Activated effector memory CD4-positive, alpha-beta T cell treated with Interleukin-2 at 50 U/mL for 16 hours (primary cell): ENCODE results near the gene DSC1.
"Not testable (repeated sequence)": the region's sequence is repeated elsewhere in the genome, so short reads cannot be mapped to it uniquely, and the experiment has no call there.

ENCODE experiments used
- DNase-seq: peaks from one replicate; pipeline ENCODE4 v3.0.0-alpha.2; 2020

Gene DSC1, protein sequence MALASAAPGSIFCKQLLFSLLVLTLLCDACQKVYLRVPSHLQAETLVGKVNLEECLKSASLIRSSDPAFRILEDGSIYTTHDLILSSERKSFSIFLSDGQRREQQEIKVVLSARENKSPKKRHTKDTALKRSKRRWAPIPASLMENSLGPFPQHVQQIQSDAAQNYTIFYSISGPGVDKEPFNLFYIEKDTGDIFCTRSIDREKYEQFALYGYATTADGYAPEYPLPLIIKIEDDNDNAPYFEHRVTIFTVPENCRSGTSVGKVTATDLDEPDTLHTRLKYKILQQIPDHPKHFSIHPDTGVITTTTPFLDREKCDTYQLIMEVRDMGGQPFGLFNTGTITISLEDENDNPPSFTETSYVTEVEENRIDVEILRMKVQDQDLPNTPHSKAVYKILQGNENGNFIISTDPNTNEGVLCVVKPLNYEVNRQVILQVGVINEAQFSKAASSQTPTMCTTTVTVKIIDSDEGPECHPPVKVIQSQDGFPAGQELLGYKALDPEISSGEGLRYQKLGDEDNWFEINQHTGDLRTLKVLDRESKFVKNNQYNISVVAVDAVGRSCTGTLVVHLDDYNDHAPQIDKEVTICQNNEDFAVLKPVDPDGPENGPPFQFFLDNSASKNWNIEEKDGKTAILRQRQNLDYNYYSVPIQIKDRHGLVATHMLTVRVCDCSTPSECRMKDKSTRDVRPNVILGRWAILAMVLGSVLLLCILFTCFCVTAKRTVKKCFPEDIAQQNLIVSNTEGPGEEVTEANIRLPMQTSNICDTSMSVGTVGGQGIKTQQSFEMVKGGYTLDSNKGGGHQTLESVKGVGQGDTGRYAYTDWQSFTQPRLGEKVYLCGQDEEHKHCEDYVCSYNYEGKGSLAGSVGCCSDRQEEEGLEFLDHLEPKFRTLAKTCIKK

DNA sequence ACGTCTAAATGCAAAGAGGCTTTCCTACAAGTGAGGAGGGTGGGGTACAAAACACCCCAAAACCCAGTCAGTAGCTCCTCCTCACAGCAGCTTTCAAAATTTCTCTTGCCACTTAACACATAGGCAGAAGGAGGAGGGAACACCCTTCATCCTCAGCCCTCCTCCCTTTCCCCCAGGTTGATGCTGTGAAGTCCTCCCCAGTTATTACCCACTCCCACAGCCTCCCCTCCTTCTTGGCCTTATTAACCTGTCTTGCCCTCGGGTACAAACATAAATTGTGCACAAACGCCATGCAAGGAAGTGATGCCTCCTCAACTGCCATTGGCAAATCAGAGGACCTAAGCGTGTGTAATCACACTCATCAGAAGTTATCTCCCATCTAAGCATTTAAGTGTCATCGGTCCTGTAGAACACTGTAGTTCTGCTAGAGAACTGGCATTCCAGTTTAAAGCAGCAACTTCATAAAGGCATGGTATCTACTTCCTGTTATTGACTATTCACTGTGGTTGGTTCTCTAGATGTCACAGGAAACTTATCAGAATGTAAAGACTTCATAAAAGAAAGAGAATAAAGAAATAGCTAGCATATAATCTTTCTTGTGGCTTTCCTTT lies at the start of gene DSC1:
Gene DSC1, minus strand, starts transcription at position 32 of the 611 bp plus-strand sequence. CDS start 262 bp downstream, outside the sequence.
- no peak for DNase-seq

DNA sequence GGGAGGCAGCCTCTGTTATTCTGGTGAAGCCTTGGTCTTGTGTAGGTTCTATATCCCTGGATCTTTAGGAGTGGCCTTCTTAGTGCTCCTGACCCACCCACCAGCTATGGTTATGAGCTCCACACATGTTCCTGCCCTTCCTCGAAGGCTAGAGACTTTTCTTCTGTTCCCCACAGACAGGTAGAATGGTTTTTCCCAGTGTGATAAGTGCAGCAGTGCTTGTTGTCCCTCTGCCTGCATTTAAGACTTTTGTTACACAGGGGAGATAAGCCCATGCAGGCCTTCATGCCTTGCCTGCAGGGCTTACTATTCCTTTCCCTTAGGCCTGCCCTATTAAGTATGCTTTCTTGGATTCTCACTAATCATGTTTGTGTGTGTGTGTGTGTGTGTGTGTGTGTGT lies 48.4 kb upstream of the DSC1 start:
- DNase-seq: no peak

DNA sequence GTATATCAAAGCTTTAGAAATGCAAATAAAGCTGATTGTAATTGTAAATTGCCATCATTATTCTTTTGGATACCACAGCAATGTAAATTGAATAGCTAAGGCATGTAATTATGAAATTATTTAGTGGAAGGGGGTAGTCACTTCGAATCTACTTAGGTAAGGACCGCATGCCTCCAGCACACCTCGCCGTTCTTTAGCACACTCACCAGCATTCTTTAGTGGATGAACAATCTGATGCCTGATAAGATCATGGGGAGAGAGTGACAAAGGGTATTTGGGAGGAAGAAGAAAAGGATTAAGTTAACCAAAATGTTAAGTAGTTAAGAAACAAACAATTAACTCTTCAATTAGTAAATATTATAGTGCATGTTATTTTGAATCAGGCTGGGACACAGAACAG lies 46.4 kb upstream of the DSC1 start:
- no peak for DNase-seq

DNA sequence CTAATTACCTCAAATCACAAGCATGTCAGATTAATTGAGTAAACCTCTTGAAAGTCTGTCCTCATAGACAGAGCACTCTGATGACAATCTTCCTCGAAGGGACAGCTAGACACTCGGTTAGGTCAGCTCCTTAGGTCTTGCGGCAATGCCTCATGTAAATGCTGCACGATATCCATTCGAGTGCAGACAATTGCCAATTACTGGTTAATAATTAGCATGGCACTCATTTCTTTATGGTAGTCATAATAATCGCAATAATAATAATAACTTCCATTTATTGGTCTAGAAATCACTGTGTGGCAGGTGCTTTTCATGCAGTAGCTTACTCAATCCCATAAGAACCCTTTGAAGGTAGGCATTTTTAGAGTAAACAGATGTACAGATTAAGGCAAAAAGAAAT lies 44.7 kb upstream of the DSC1 start:
- no peak for DNase-seq

DNA sequence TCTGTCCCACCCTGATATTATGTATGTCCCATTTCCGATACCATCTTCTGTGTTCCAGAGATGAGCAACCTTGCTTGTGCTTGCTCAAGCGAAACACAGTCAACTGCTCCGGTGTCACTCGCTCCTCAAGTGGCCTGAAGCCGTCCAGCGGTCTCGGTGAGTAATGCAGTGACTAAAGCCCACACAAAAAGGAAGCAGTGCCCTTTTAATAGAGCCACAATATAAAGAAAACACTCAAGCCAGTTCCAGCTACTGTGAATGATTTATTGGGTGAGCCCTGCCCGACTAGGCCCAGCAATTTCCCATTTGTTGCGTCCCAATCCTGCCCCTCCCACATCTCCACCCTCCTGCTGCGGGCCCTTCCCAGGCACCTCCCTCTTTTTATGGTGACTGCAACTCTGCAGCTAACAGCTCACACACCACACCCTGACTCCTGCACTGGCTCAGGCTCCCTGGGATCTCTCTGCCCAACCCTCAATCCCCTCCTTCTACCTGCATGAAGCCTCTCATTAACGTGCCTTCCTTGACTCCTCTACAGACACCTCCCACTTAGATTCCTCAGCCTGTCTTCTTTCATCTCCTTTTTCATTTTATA lies 44.2 kb upstream of the DSC1 start:
- DNase-seq: no peak

DNA sequence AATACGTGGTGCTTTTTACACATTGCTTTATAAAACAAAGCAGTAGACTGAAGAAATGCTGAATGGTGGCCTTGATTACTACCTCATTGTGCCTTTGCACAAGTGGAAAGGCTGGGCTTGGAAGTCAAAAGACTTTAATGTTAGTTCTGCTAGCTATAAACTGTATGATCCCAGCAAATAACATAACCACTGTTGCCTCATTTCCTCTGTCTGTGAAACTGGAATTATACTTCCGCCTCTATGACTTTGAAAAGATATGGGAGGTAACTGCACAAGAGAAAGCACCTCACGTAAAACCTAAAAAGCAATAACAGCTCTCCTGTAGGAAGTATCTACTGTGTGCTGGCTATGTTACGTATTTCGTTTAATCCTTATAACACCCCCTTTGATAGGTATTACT lies 43.4 kb upstream of the DSC1 start:
- DNase-seq: no peak

DNA sequence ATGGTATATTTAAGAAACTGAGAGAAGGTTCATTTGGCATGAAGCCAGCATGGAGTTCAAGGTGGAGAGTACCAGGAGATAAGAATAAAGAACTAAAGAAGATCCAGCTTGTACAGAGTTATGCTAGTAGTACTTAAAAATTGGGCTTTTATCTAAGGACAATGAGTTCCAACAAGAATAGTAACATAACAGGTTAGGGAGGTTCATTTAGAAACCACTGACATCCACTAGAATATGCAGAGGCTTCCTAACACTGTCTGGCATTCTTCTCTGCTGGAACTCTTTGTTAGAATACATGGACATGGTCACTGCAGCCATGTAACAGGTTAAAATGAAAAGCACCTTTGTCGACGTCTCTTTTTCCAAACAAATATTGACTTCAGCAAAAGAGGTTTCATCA lies 42.6 kb upstream of the DSC1 start:
- no peak for DNase-seq

DNA sequence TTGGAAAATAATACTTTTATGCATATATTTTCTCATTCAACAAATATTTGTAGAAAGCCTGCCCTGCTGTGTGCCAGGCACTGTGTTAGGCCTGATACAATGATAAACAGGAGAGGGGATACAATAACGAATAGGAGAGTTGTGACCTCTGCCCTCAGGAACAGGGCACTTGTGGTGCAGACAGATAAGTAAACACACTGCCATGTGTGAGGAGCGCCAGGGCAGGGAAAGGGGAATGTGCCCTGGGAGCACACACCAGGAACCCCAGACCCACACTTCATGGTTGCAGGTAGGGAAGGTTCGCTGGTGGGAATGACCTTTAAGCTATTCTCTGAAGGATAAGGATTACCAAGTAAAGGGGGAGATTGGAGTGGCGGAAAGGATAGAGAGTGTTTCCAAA lies 42.2 kb upstream of the DSC1 start:
- DNase-seq: no peak

DNA sequence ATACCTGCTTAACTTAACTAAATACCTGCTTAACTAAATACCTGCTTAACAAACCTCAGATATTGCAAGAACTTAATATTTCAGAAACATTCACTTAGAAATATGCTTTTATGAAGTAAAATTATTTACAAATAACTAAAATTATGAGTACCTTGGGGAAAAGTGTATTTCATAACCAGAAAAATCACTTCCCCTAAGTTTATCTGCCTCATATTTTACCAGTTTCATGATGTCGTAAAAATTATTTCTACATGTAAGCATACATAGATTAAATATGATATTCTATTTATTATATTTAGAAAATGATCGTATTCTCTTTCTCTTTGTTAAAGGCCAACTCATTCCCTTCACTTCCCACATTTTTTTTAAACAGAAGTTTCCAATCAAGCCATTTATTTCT lies 41.5 kb upstream of the DSC1 start:
- DNase-seq: no peak

DNA sequence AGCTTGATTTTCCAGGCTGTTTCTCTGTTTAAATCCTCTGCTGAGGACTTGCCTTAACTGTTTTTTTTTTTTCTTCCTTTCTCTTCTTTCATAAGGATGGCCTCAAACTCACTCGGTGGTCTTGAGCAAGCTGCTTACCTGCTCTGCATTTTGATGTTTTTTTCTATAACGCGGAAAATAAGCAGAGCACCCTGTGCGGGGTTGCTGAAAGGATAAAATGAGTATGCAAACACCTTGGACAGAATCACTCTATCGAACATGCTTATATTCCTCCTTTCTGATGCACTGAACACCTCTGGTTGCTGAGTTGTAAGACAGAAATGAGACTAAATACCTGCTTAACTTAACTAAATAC lies 41.1 kb upstream of the DSC1 start:
- DNase-seq: no peak

DNA sequence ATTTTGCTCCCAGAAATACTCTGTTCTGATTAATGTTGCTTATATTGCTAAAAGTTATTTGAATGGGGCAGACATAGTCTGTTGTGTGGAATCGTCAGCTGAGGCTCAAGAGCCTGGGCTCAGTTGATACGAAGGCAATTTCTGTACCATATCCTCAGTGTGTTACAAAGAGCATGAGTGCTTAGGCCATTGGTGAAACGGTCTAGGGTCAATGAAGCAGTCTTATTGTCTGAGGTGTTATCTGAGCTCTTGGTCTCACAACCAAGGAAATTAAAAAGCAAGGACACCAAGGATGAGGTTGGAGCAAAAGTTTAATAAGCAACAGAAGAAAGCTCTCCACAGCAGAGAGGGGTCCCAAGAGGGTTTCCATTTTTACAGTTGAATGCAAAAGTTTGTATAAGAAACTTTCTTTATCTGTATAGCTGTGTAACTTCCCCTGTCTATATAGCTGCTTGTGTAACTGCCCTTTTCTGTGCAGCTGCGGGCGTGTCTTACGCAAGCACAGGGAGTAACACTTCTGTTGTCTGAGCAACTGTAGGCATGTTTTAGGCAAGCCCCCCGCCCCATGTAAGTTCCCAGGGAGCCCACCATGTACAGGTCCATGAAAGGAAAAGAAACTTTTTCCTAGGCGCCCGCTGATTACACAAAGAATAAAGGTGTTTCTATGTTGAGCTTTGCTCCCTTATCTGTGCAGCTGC lies 40.6 kb upstream of the DSC1 start:
- DNase-seq: no peak

DNA sequence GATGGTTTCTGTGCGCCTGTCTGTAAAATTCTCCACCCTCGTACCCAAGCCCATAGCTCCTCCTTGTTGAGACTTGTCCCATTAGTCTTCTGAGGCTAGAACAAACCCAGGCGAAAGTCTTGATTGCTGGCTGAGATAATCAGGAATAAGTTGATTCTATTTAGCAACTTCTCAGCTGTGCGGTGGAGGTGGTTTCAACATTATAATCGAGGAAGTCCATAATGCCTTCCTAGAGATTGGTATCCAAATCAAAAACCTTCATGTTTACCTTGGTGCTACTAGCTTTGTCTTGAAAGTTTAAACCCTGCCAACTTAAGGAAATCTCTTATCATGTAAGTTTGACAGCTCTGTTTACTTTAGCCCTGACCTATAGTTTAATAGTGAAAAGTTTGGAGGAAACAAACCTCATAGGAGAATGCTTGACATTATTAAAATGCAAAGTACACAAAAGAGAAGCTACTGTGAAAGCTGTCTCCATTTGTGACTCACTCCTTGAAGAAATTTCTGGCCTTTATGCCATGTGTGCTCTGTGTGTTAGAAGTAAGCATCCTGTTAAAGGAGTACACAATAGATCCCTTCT lies 36.6 kb upstream of the DSC1 start:
- no peak for DNase-seq

DNA sequence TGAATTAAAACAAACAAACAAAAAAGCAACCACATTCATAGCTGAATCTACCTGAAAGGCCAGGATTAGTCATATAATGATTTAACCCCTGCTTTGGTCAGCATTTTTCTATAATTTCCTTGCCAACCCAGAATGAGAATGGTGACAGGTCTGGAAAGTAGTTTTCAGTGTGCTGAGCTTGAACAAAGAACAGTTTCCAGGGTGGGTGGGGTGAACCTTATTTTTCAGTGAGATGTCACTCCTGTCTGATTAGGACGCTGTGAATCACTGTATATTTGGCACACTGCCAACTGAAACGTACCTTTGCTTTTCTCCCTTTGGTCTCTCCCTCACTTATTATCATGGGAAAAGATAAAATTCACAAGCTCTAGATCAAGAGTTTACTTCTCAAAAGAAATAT lies 35.0 kb upstream of the DSC1 start:
- DNase-seq: no peak

DNA sequence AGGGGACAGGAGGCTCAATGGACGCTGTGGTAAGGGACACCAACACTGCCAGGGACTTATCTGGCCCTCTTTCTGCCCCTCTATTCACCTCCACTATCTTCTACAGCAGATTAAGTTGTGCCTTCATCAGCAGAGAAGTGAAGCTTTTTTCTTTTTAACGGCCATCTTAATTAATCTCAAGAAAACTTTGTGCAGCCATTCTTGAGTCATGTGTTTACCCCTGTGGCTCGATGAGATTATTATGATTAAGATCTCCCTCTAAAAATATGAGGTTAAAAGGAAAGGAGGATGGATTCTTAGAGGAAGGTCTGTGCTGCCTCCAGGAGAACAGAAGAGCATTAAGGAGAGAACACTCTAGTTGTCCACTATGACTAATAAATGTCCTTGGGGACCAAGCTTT lies 32.4 kb upstream of the DSC1 start:
- no peak for DNase-seq

DNA sequence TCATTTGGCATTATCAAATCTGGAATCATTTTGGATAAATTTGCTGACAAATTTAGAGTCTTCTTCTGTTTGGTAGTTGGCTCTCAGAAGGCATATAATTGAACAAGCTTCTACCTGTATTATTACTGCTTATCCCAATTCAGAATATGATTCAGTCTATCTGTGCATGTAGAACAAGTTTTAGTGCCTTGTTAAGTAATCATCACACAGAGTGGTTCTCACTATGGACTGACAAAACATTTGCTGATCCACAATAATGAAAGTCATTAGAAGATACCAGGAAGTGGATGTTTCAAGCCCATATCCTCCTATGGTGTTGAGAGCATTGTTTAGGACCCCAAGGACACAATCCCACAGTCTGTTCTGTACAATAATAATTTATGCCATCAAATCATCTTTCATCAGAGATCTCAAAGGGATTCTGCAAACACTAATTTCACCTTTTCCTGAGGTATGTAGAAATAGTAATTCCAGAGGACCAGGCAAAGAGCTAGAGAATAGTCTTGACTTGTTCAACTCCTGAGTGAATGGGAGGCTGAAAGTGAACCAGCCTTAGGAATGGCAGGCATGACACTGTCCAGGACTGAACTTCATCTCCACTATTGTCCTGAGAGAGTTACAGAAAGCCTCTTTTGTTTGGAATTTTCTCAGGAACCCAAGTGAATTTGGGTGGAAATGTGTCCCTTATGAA lies 29.6 kb upstream of the DSC1 start:
- no peak for DNase-seq

DNA sequence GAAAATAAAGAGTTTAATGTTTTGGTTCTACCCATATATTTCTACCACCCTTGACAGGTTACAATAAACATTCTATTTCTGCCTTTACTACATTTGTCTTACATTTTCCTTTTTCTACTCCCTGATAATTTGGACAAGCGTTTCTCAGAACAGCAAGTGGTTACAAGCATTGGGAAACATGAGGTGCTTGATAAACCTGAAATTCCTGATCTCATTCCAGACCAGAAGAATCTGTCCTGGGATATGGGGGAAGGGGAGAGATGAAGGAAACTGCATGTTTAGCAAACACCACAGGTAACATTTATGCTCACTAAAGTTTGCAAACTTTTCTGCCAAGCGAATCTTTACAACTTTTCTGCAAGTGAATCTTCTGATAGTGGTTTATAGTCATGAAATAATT lies 28.3 kb upstream of the DSC1 start:
- DNase-seq: no peak

DNA sequence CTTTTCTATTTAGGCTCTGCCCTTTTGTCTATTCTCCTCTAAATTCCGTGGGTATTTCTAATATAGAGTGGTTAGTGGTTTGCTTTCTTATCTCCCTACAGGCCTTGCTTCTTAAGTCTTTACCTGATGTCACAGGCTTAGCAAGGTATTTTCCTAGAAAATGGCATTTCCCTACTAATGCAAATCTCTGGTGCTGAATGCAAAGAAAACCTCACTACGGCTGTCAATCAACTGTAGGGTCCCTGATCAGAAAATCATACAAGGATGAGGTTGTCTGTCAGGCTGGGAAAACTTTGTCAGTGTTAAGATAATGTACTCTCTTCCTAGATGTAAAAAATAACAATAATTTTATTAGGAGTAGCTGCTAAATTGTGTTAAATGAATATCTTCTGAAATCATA lies 27.1 kb upstream of the DSC1 start:
- no peak for DNase-seq

DNA sequence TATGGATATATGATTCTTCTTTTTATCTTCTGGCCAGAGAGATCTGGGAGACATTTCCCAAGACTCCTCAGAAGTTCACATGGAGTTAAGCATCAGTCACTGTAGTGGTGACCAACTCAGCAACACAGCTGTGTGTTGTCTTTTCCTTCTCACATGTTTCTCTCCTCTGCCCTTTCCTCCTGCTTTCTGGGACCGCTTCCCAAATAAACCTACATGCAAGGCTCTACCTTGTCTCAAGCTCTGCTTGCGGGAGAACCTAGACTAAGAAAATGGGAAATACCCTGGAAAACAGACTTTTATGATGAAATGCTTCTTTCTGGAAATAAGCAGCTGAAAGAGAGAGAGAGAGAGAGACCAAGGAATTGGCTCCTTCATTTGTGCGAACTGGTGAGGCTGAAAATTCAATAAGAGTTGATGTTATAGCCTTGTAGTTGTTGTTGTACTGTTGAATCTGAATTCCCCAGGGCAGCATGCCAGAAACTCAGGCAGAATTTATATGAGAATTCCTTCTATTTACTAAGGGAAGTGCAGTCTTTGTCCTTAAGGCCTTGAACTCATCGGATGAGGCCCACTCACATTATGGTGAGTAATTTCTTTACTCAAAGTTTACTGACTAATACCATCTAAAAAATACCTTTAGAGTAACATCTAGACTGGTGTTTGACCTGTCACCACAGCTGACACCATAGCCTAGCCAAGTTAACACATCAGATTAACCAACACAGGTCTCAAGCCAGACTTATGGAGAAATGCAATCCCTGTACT lies 22.7 kb upstream of the DSC1 start:
- no peak for DNase-seq

DNA sequence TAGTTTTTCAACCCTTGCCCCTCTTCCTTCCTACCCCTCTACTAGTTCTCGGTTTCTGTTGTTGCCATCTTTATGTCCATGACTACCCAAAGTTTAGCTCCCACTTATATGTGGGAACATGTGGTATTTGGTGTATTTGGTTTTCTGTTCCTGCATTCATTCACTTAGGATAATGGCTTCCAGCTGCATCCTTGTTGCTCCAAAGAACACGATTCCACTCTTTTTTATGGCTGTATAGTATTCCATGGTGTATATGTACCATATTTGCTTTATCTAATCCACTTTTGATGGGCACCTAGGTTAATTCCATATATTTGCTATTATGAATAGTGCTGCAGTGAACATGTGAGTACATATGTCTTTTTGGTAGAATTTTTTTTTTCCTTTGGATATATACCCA lies 20.6 kb upstream of the DSC1 start:
- no peak for DNase-seq

DNA sequence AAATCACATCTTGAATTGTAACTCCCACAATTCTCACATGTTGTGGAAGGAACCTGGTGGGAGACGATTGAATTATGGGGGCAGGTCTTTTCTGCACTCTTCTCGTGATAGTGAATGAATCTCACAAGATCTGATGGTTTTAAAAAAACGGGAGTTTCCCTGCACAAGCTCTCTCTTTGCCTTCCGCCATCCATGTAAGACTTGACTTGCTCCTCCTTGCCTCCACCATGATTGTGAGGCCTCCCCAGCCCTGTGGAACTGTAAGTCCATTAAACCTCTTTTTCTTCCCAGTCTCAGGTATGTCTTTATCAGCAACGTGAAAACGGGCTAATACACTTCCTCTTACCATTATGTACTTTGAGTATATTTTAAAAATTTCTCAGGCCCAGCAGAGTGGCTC lies 14.7 kb upstream of the DSC1 start:
- DNase-seq: not testable (repeated sequence)

DNA sequence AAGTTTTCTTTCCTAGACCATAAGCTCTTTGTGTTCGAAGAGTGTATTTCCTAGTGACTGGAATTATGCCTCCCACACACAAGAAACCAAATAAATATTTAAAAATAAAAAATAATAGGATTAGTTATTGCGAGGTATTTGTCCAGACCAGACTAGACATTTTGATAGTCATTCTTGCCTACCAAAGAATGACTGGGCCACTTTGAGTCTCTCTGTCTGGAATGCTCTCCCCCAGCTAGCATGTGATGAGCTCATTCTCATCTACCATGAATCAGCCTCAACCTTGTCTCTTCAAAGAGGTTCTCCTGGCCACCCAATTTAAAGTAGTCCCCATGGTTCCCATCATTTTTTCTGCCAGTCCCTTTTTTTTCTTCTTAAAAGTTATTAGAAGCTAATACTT lies 13.9 kb upstream of the DSC1 start:
- no peak for DNase-seq
